ENCODE results near the gene TP73. TPM values are rescaled to one million over a fixed set of nuclear protein-coding genes. Genes with fewer than 3 reads are reported as not detected.
"Not testable (repeated sequence)": the region's sequence is repeated elsewhere in the genome, so short reads cannot be mapped to it uniquely, and the experiment has no call there.

The TP73 gene
- total RNA-seq, 3 donors from 2014 or later = 0.12 to 0.63 (median 0.51) TPM

GRCh38 chr1:3617806-3618345 lies 34.4 kb upstream of the TP73 start:
- TF ChIP-seq CTCF (IDR thresholded peaks at IDR 0.05) = no peak
- Histone ChIP-seq H3K4me1 (ENCODE audit: low read depth) (peaks cover 4% of the 10 kb centered on the region), H3K9me3 (no peaks in the 10 kb centered on the region), H3K36me3 (ENCODE audit: low read depth) (no peaks in the 10 kb centered on the region), H3K4me3 (no peak overlapping the region)
- intact Hi-C loops (cut with DNase I, micrococcal nuclease) = loop anchor here (5.0 kb wide), 2 partner anchors 126 to 166 kb away; partner anchors contain the start of gene ARHGEF16 (in 1 of the 2)
- DNase-seq (no peak), ATAC-seq (no peak)

GRCh38 chr1:3618531-3618880 lies 33.8 kb upstream of the TP73 start:
- TF ChIP-seq CTCF (IDR thresholded peaks at IDR 0.05) = no peak
- Histone ChIP-seq H3K4me1 (ENCODE audit: low read depth) (peaks cover 10% of the 10 kb centered on the region), H3K9me3 (no peaks in the 10 kb centered on the region), H3K4me3 (no peak overlapping the region), H3K36me3 (ENCODE audit: low read depth) (no peaks in the 10 kb centered on the region)
- DNase-seq = no peak
- no peak for ATAC-seq
- intact Hi-C loops (cut with DNase I, micrococcal nuclease) = loop anchor here (5.0 kb wide), 2 partner anchors 126 to 166 kb away; partner anchors contain the start of gene ARHGEF16 (in 1 of the 2)

GRCh38 chr1:3618881-3619671 lies 33.2 kb upstream of the TP73 start:
- peak; percentile 58 for TF ChIP-seq CTCF (IDR thresholded peaks at IDR 0.05)
- H3K4me3 ChIP-seq = no peak overlapping the region
- intact Hi-C loops (cut with DNase I, micrococcal nuclease) = loop anchor here (5.0 kb wide), 2 partner anchors 127 to 167 kb away; partner anchors contain the start of gene ARHGEF16 (in 1 of the 2)
- no peaks in the 10 kb centered on the region for H3K9me3 ChIP-seq
- DNase-seq (peak in 2 of 3 donors; percentile 56 to 91), ATAC-seq (peak; percentile 91)
- H3K36me3 ChIP-seq (ENCODE audit: low read depth) = no peaks in the 10 kb centered on the region
- H3K4me1 ChIP-seq (ENCODE audit: low read depth) = peaks cover 16% of the 10 kb centered on the region

- Histone ChIP-seq H3K4me3 (no peak overlapping the region), H3K4me1 (ENCODE audit: low read depth) (peaks cover 18% of the 10 kb centered on the region), H3K36me3 (ENCODE audit: low read depth) (no peaks in the 10 kb centered on the region), H3K9me3 (no peaks in the 10 kb centered on the region)
- ATAC-seq = no peak
- intact Hi-C loops (cut with DNase I, micrococcal nuclease) = no loop called here
- no peak for TF ChIP-seq CTCF (IDR thresholded peaks at IDR 0.05)
- DNase-seq = no peak
Observed at GRCh38 chr1:3620708-3621107, 31.6 kb upstream of the TP73 start.

- intact Hi-C loops (cut with DNase I, micrococcal nuclease); H3K9me3 ChIP-seq; ATAC-seq; H3K36me3 ChIP-seq (ENCODE audit: low read depth); H3K4me3 ChIP-seq: not testable (repeated sequence)
- peaks cover 22% of the 10 kb centered on the region for H3K4me1 ChIP-seq (ENCODE audit: low read depth)
- peak in 1 of 3 donors; percentile 27 for DNase-seq
- peak; percentile 38 for TF ChIP-seq CTCF (IDR thresholded peaks at IDR 0.05)
Observed at GRCh38 chr1:3621151-3621671, 31.1 kb upstream of the TP73 start.

GRCh38 chr1:3622102-3622501 lies 30.2 kb upstream of the TP73 start:
- H3K4me1 ChIP-seq (ENCODE audit: low read depth) = peaks cover 22% of the 10 kb centered on the region
- DNase-seq; intact Hi-C loops (cut with DNase I, micrococcal nuclease); H3K9me3 ChIP-seq; H3K4me3 ChIP-seq; ATAC-seq; H3K36me3 ChIP-seq (ENCODE audit: low read depth): not testable (repeated sequence)
